OCI-LY1 (cell line): Measurements from ENCODE around the gene NT5C2.
"Not testable (repeated sequence)": the region's sequence is repeated elsewhere in the genome, so short reads cannot be mapped to it uniquely, and the experiment has no call there.

ENCODE experiments used
- H2AFZ ChIP-seq: fragments of 200-600 bp; sonication (generic), shearing (Covaris generic); 2 replicates; pipeline ENCODE4 v1.6.0; 2014; ENCODE audit warnings: antibody characterized with exemption, mild to moderate bottlenecking, low read length
- H3F3A ChIP-seq: fragments of 200-600 bp; sonication (generic), shearing (Covaris generic); 2 replicates; pipeline ENCODE4 v1.6.0; 2014; ENCODE audit warnings: mild to moderate bottlenecking, antibody characterized with exemption, low read length, moderate library complexity; ENCODE audit not compliant: insufficient read depth
- H3K27ac ChIP-seq: fragments of 200-600 bp; sonication (generic); 2 replicates; pipeline ENCODE4 v1.5.1; 2014; ENCODE audit warnings: low read length, mixed run types, mild to moderate bottlenecking, low read depth; ENCODE audit not compliant: poor library complexity, severe bottlenecking
- H3K27me3 ChIP-seq: fragments of 200-600 bp; sonication (generic); 2 replicates; pipeline ENCODE4 v1.6.0; 2014; ENCODE audit warnings: antibody characterized with exemption, mild to moderate bottlenecking, low read length, moderate library complexity; ENCODE audit not compliant: insufficient read depth
- H3K36me3 ChIP-seq: fragments of 200-600 bp; sonication (generic); 2 replicates; pipeline ENCODE4 v1.6.1; 2014; ENCODE audit warnings: mild to moderate bottlenecking, antibody characterized with exemption, low read length, moderate library complexity, mixed read lengths; ENCODE audit not compliant: insufficient read depth
- H3K4me1 ChIP-seq: fragments of 200-600 bp; sonication (generic); 2 replicates; pipeline ENCODE4 v1.5.1; 2014; ENCODE audit warnings: mild to moderate bottlenecking, low read length, moderate library complexity; ENCODE audit not compliant: insufficient read depth, severe bottlenecking
- H3K4me2 ChIP-seq: fragments of 200-600 bp; sonication (generic), shearing (Covaris generic); 2 replicates; pipeline ENCODE4 v1.6.1; 2014; ENCODE audit warnings: low read length
- H3K4me3 ChIP-seq: fragments of 200-600 bp; sonication (generic); 2 replicates; pipeline ENCODE4 v1.5.1; 2014; ENCODE audit warnings: low read length, low read depth, mild to moderate bottlenecking, mixed read lengths; ENCODE audit not compliant: poor library complexity, severe bottlenecking
- H3K79me2 ChIP-seq: fragments of 200-600 bp; shearing (Covaris generic); 2 replicates; pipeline ENCODE4 v1.6.1; 2016; ENCODE audit warnings: mixed run types, low read length, mixed read lengths; ENCODE audit not compliant: insufficient read depth
- H3K9ac ChIP-seq: fragments of 200-600 bp; sonication (generic), shearing (Covaris generic); 2 replicates; pipeline ENCODE4 v1.6.1; 2014; ENCODE audit warnings: mild to moderate bottlenecking, low read length, mixed read lengths
- H3K9me2 ChIP-seq: fragments of 200-600 bp; sonication (generic), shearing (Covaris generic); 2 replicates; pipeline ENCODE4 v1.6.1; 2014; ENCODE audit warnings: low read depth, mild to moderate bottlenecking, low read length, mixed read lengths
- H3K9me3 ChIP-seq: fragments of 200-600 bp; shearing (Covaris generic); 2 replicates; pipeline ENCODE4 v1.6.1; 2014; ENCODE audit warnings: low read length, mixed read lengths
- H4K20me1 ChIP-seq: fragments of 200-600 bp; sonication (generic), shearing (Covaris generic); 2 replicates; pipeline ENCODE4 v1.6.0; 2016; ENCODE audit warnings: mild to moderate bottlenecking, low read length; ENCODE audit not compliant: insufficient read depth
- CTCF ChIP-seq: fragments of 200-600 bp; sonication (generic), shearing (Covaris generic); IDR thresholded peaks from 2 replicates; pipeline ENCODE4 v1.5.1; 2017; ENCODE audit warnings: mild to moderate bottlenecking, antibody characterized with exemption, low read length, moderate library complexity, mixed read lengths
- EZH2 ChIP-seq: fragments of 200-600 bp; sonication (generic), shearing (Covaris generic); IDR thresholded peaks from 2 replicates; pipeline ENCODE4 v1.8.0; 2017; ENCODE audit warnings: borderline replicate concordance, mixed run types, mild to moderate bottlenecking, antibody characterized with exemption, low read length, moderate library complexity, mixed read lengths

The NT5C2 gene

GRCh38 chr10:103175580-103176285 is 17.3 kb downstream of the NT5C2 start:
- H3K4me2 ChIP-seq = no peak overlapping the region

GRCh38 chr10:103174324-103174723 is 18.7 kb downstream of the NT5C2 start:
- H4K20me1 ChIP-seq = not testable (repeated sequence)

More at GRCh38 chr10:103175580-103176285, 17.3 kb downstream of the NT5C2 start:
- peaks cover 76% of the 10 kb centered on the region for H3K36me3 ChIP-seq
- H3F3A ChIP-seq = no peaks in the 10 kb centered on the region
- H4K20me1 ChIP-seq = no peaks in the 10 kb centered on the region
- H2AFZ ChIP-seq = no peak overlapping the region
- H3K9me2 ChIP-seq = no peaks in the 10 kb centered on the region
- no peak overlapping the region for H3K27ac ChIP-seq
- peaks cover 37% of the 10 kb centered on the region for H3K4me1 ChIP-seq
- no peak overlapping the region for H3K9ac ChIP-seq
- H3K9me3 ChIP-seq = no peaks in the 10 kb centered on the region
- H3K27me3 ChIP-seq = no peaks in the 10 kb centered on the region
- TF ChIP-seq CTCF = no peak
- no peak for TF ChIP-seq EZH2
- no peak overlapping the region for H3K4me3 ChIP-seq
- peaks cover 30% of the 10 kb centered on the region for H3K79me2 ChIP-seq

GRCh38 chr10:103171278-103171677 is 21.8 kb downstream of the NT5C2 start:
- Histone ChIP-seq H3K9ac (no peak overlapping the region), H3K4me1 (no peaks in the 10 kb centered on the region)
- TF ChIP-seq CTCF (no peak), EZH2 (no peak)

More at GRCh38 chr10:103174324-103174723, 18.7 kb downstream of the NT5C2 start:
- not testable (repeated sequence) for H3K27me3 ChIP-seq, H3F3A ChIP-seq, H3K4me3 ChIP-seq, H2AFZ ChIP-seq, H3K4me2 ChIP-seq, H3K9me3 ChIP-seq, H3K9me2 ChIP-seq, H3K27ac ChIP-seq, H3K9ac ChIP-seq
- H3K79me2 ChIP-seq = peaks cover 17% of the 10 kb centered on the region; the same call in 1 of the 2 replicates
- H3K4me1 ChIP-seq = peaks cover 24% of the 10 kb centered on the region
- H3K36me3 ChIP-seq = peaks cover 73% of the 10 kb centered on the region

GRCh38 chr10:103168438-103168837 is 24.6 kb downstream of the NT5C2 start:
- no peak overlapping the region for H2AFZ ChIP-seq
- H3F3A ChIP-seq = no peaks in the 10 kb centered on the region
- H3K79me2 ChIP-seq = peaks cover 8% of the 10 kb centered on the region
- H3K9me2 ChIP-seq = no peaks in the 10 kb centered on the region
- no peak overlapping the region for H3K27ac ChIP-seq
- H3K9ac ChIP-seq = no peak overlapping the region
- no peak for TF ChIP-seq CTCF
- no peak for TF ChIP-seq EZH2
- no peaks in the 10 kb centered on the region for H3K4me1 ChIP-seq
- H3K4me2 ChIP-seq = no peak overlapping the region
- no peaks in the 10 kb centered on the region for H3K9me3 ChIP-seq
- H3K36me3 ChIP-seq = peaks cover 90% of the 10 kb centered on the region
- no peak overlapping the region for H3K4me3 ChIP-seq
- no peaks in the 10 kb centered on the region for H3K27me3 ChIP-seq
- no peaks in the 10 kb centered on the region for H4K20me1 ChIP-seq

More at GRCh38 chr10:103171278-103171677, 21.8 kb downstream of the NT5C2 start:
- Histone ChIP-seq H3K9me2 (no peaks in the 10 kb centered on the region), H4K20me1 (no peaks in the 10 kb centered on the region), H3K79me2 (peaks cover 8% of the 10 kb centered on the region), H3K27ac (no peak overlapping the region), H3F3A (no peaks in the 10 kb centered on the region), H3K9me3 (no peaks in the 10 kb centered on the region), H3K36me3 (peaks cover 87% of the 10 kb centered on the region), H3K27me3 (no peaks in the 10 kb centered on the region), H2AFZ (no peak overlapping the region), H3K4me2 (no peak overlapping the region), H3K4me3 (no peak overlapping the region)

- H3K4me3 ChIP-seq, H3K4me2 ChIP-seq, H3K4me1 ChIP-seq, H3K79me2 ChIP-seq, H3K9ac ChIP-seq, H4K20me1 ChIP-seq, H3K27me3 ChIP-seq, H3K9me3 ChIP-seq, H3K27ac ChIP-seq, H3F3A ChIP-seq, H3K9me2 ChIP-seq, H2AFZ ChIP-seq: not testable (repeated sequence)
- peaks cover 88% of the 10 kb centered on the region for H3K36me3 ChIP-seq
Measured at GRCh38 chr10:103167554-103167953, 25.5 kb downstream of the NT5C2 start.
